K562 (cell line): Measurements from ENCODE around the gene NGRN.

Experiments used
- CREM ChIP-seq: IDR thresholded peaks from 2 replicates; pipeline ENCODE4 v1.6.1; 2014; ENCODE audit warnings: antibody characterized with exemption, low read depth
- FOXA3 ChIP-seq, 2 experiments: fragments of 450-650 bp in 1 of 2; sonication (generic) in 1 of 2; formaldehyde crosslinking; IDR thresholded peaks in 1 of 2; conservative IDR thresholded peaks in 1 of 2; 2 replicates each; pipeline versions ENCODE4 v1.4.0 to v1.8.0; 2020 to 2022; ENCODE audit warnings: mild to moderate bottlenecking in 2 of 2, missing genetic modification reagents in 1 of 2
- HCFC1 ChIP-seq: IDR thresholded peaks from 2 replicates; pipeline ENCODE4 v1.6.1; 2012; ENCODE audit warnings: low read depth, low read length, improper control_type of control experiment
- KDM2B ChIP-seq: fragments of 250-450 bp; sonication (Bioruptor Pico); IDR thresholded peaks from 2 replicates; pipeline ENCODE4 v1.8.0; 2021; ENCODE audit warnings: mild to moderate bottlenecking, moderate library complexity
- MCM3 ChIP-seq: fragments of 450-650 bp; IDR thresholded peaks from 2 replicates; pipeline ENCODE4 v1.6.1; 2016
- MTA1 ChIP-seq: fragments of 450-650 bp; IDR thresholded peaks from 2 replicates; pipeline ENCODE4 v1.6.1; 2017; ENCODE audit warnings: borderline replicate concordance
- RAD21 ChIP-seq, 2 experiments: fragments of 250-450 bp in 1 of 2; fragments of 450-650 bp in 1 of 2; sonication (Bioruptor Pico) in 1 of 2; formaldehyde crosslinking in 1 of 2; IDR thresholded peaks in 1 of 2; conservative IDR thresholded peaks in 1 of 2; 2 replicates each; pipeline versions ENCODE4 v1.4.0 to v1.8.0; 2020 to 2022; ENCODE audit warnings: mild to moderate bottlenecking in 2 of 2, moderate library complexity in 1 of 2
- SRF ChIP-seq, 2 experiments: fragments of 250-450, 450-650 bp in 1 of 2; sonication (Bioruptor Pico) in 1 of 2; sonication (generic) in 1 of 2; formaldehyde crosslinking; IDR thresholded peaks; 2 replicates each; pipeline versions ENCODE4 v1.5.0 to v1.5.1; 2020 to 2022; ENCODE audit warnings: mild to moderate bottlenecking in 1 of 2, missing genetic modification reagents in 1 of 2
- YY1 ChIP-seq, 3 experiments: IDR thresholded peaks; 2 replicates each; pipeline ENCODE4 v1.6.1; 2011; ENCODE audit warnings: low read length in 2 of 3, mild to moderate bottlenecking in 2 of 3, moderate library complexity in 2 of 3, borderline replicate concordance in 1 of 3, control low read depth in 1 of 3, low read depth in 1 of 3; ENCODE audit not compliant: insufficient read depth in 3 of 3, insufficient replicate concordance in 2 of 3, control insufficient read depth in 1 of 3, insufficient read length in 1 of 3; ENCODE audit errors: extremely low read depth in 1 of 3
- ZNF24 ChIP-seq: fragments of 450-650 bp; IDR thresholded peaks from 2 replicates; pipeline ENCODE4 v1.6.1; 2016
- ZNF316 ChIP-seq: fragments of 450-650 bp; IDR thresholded peaks from 2 replicates; pipeline ENCODE4 v1.6.1; 2016
- ZNF444 ChIP-seq: fragments of 250-450 bp; sonication (Bioruptor Pico); IDR thresholded peaks from 2 replicates; pipeline ENCODE4 v1.4.0; 2020; ENCODE audit warnings: mild to moderate bottlenecking, moderate library complexity
- TF ChIP-seq, protein P1 (sequence below), 3 experiments: IDR thresholded peaks in 2 of 3; conservative IDR thresholded peaks in 1 of 3; 2 replicates each; pipeline ENCODE4 v1.5.1; 2011 to 2012; ENCODE audit warnings: low read length in 3 of 3, mild to moderate bottlenecking in 3 of 3, control low read depth in 2 of 3, improper control_type of control experiment in 1 of 3, inconsistent platforms in 1 of 3, low read depth in 1 of 3, mixed read lengths in 1 of 3, moderate library complexity in 1 of 3; ENCODE audit not compliant: insufficient read depth in 2 of 3
- TF ChIP-seq, protein P2 (sequence below), 2 experiments: IDR thresholded peaks; 2 replicates each; pipeline ENCODE4 v1.6.1; 2011; ENCODE audit warnings: borderline replicate concordance in 1 of 2, control low read depth in 1 of 2, low read depth in 1 of 2, low read length in 1 of 2, mild to moderate bottlenecking in 1 of 2, mixed read lengths in 1 of 2, moderate library complexity in 1 of 2; ENCODE audit not compliant: insufficient read depth in 1 of 2, insufficient read length in 1 of 2, poor library complexity in 1 of 2, severe bottlenecking in 1 of 2; ENCODE audit errors: extremely low read depth in 1 of 2

DNA sequence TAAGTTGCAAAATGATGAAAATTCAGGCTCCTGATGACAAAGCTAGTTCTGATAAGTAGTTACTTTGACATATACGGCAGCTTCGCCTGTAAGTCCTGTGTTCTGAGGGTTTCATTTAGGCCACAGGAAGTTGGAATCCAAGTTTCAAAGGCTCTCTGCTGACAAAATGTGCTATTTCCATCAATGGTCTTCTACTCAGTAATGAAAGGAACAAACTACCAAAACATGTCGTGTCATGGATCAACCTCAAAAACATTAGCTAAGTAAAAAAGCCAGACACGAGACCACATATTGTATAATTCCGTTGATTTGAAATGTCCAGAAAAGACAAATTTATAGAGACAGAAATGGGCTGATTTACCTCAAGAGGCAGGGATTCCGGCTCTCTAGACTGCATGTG is 22.5 kb downstream of the NGRN start:
- TF ChIP-seq, protein P1, sequence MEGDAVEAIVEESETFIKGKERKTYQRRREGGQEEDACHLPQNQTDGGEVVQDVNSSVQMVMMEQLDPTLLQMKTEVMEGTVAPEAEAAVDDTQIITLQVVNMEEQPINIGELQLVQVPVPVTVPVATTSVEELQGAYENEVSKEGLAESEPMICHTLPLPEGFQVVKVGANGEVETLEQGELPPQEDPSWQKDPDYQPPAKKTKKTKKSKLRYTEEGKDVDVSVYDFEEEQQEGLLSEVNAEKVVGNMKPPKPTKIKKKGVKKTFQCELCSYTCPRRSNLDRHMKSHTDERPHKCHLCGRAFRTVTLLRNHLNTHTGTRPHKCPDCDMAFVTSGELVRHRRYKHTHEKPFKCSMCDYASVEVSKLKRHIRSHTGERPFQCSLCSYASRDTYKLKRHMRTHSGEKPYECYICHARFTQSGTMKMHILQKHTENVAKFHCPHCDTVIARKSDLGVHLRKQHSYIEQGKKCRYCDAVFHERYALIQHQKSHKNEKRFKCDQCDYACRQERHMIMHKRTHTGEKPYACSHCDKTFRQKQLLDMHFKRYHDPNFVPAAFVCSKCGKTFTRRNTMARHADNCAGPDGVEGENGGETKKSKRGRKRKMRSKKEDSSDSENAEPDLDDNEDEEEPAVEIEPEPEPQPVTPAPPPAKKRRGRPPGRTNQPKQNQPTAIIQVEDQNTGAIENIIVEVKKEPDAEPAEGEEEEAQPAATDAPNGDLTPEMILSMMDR (IDR thresholded peaks at IDR 0.05 in 2 of 3, conservative IDR thresholded peaks at IDR 0.05 in 1 of 3; ENCODE audit: insufficient read depth in 2 of 3, low read depth in 1 of 3, low read length in 3 of 3): no peak
- TF ChIP-seq, protein P2, sequence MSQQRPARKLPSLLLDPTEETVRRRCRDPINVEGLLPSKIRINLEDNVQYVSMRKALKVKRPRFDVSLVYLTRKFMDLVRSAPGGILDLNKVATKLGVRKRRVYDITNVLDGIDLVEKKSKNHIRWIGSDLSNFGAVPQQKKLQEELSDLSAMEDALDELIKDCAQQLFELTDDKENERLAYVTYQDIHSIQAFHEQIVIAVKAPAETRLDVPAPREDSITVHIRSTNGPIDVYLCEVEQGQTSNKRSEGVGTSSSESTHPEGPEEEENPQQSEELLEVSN (IDR thresholded peaks at IDR 0.05; ENCODE audit: borderline replicate concordance in 1 of 2, extremely low read depth in 1 of 2, insufficient read depth in 1 of 2, insufficient read length in 1 of 2, low read depth in 1 of 2, low read length in 1 of 2, poor library complexity in 1 of 2, severe bottlenecking in 1 of 2): no peak
- no peak for TF ChIP-seq YY1 (IDR thresholded peaks at IDR 0.05; ENCODE audit: borderline replicate concordance in 1 of 3, control insufficient read depth in 1 of 3, extremely low read depth in 1 of 3, insufficient read depth in 3 of 3, insufficient read length in 1 of 3, insufficient replicate concordance in 2 of 3, low read depth in 1 of 3, low read length in 2 of 3)
- TF ChIP-seq ZNF316: no peak
- no peak for TF ChIP-seq CREM
- no peak for TF ChIP-seq MTA1
- no peak for TF ChIP-seq SRF (CRISPR knock-in tag; IDR thresholded peaks at IDR 0.05)
- TF ChIP-seq HCFC1: no peak
- no peak for TF ChIP-seq KDM2B (CRISPR knock-in tag)
- TF ChIP-seq RAD21 (CRISPR knock-in tag; conservative IDR thresholded peaks at IDR 0.05 in 1 of 2, IDR thresholded peaks at IDR 0.05 in 1 of 2): no peak
- no peak for TF ChIP-seq ZNF444
- no peak for TF ChIP-seq ZNF24
- no peak for TF ChIP-seq MCM3
- no peak for TF ChIP-seq FOXA3 (CRISPR knock-in tag; conservative IDR thresholded peaks at IDR 0.05 in 1 of 2, IDR thresholded peaks at IDR 0.05 in 1 of 2)
